Muscle layer of duodenum (tissue), 2 donors: ENCODE results near the gene ASIC3.

Experiments used
- H3K27ac ChIP-seq: one replicate; pipeline ENCODE4 v1.7.0; 2013; ENCODE audit warnings: mild to moderate bottlenecking, low read length
- H3K27me3 ChIP-seq: one replicate; pipeline ENCODE4 v1.7.0; 2013; ENCODE audit warnings: low read depth, mild to moderate bottlenecking, control low read depth, low read length
- H3K36me3 ChIP-seq, 2 donors: one replicate each; pipeline ENCODE4 v1.7.0; 2013; ENCODE audit warnings: low read length in 2 of 2, control low read depth in 1 of 2, mild to moderate bottlenecking in 1 of 2; ENCODE audit not compliant: insufficient read depth in 2 of 2, control insufficient read depth in 1 of 2
- H3K4me1 ChIP-seq, 2 donors: one replicate each; pipeline ENCODE4 v1.7.0; 2013; ENCODE audit warnings: low read length in 2 of 2, mild to moderate bottlenecking in 2 of 2, control low read depth in 1 of 2, moderate library complexity in 1 of 2; ENCODE audit not compliant: insufficient read depth in 2 of 2, control insufficient read depth in 1 of 2
- H3K4me3 ChIP-seq, 2 donors: one replicate each; pipeline ENCODE4 v1.7.0; 2013; ENCODE audit warnings: low read length in 2 of 2, low read depth in 1 of 2, mild to moderate bottlenecking in 1 of 2
- H3K9me3 ChIP-seq, 2 donors: one replicate each; pipeline ENCODE4 v1.7.0; 2013; ENCODE audit warnings: low read length in 2 of 2, control low read depth in 1 of 2, mild to moderate bottlenecking in 1 of 2; ENCODE audit not compliant: control insufficient read depth in 1 of 2
- donor health status: healthy.

The ASIC3 gene

DNA sequence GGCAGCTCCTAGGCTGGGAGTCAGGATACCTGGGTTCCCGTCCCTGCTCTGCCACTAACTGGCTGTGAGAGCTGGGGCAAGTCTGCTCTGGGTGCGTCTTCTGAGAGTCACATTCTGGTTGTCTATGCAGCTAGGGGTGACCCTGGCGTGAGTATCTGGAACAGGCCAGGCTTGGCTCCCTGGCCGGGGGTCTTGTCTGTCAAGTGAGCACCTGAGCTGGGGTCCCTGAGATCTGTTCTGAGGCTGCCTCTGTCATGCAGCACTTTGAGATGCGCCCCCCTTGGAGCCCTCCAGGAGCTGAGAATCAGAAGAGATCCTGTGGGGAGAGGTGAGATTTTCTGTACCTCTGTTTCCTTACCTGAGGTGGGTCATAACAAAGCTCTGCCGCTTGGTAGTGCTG lies 45.4 kb downstream of the ASIC3 start:
- H3K9me3 ChIP-seq: no peaks in the 10 kb centered on the region

DNA sequence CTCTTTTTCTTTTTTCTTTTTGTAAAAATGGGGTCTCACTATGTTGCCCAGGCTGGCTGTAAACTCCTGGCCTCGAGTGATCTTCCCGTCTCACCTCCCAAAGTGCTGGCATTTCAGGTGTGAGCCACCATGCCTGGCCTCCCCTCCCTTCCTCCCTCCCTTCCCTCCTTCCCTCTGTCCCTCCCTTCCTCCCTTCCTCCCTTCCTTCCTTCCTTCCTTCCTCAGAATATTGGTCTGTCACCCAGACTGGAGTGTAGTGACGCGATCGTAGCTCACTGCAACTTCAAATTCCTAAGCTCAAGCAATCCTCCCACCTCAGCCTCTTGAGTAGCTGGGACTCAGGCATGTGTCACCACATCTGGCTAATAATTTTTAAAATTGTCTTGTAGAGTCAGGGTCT lies 46.3 kb downstream of the ASIC3 start:
- H3K27me3 ChIP-seq: no peaks in the 10 kb centered on the region
- no peak overlapping the region for H3K4me3 ChIP-seq
- peaks cover 4 to 29% of the 10 kb centered on the region in 2 donors for H3K4me1 ChIP-seq
- no peaks in the 10 kb centered on the region for H3K9me3 ChIP-seq
- peaks cover 0 to 7% of the 10 kb centered on the region in 2 donors for H3K36me3 ChIP-seq
- no peak overlapping the region for H3K27ac ChIP-seq

More for the DNA sequence above, 45.4 kb downstream of the ASIC3 start:
- H3K27ac ChIP-seq: no peak overlapping the region
- H3K36me3 ChIP-seq: peaks cover 0 to 7% of the 10 kb centered on the region in 2 donors
- H3K4me1 ChIP-seq: peaks cover 7 to 31% of the 10 kb centered on the region in 2 donors
- no peak overlapping the region for H3K4me3 ChIP-seq
- H3K27me3 ChIP-seq: no peaks in the 10 kb centered on the region

DNA sequence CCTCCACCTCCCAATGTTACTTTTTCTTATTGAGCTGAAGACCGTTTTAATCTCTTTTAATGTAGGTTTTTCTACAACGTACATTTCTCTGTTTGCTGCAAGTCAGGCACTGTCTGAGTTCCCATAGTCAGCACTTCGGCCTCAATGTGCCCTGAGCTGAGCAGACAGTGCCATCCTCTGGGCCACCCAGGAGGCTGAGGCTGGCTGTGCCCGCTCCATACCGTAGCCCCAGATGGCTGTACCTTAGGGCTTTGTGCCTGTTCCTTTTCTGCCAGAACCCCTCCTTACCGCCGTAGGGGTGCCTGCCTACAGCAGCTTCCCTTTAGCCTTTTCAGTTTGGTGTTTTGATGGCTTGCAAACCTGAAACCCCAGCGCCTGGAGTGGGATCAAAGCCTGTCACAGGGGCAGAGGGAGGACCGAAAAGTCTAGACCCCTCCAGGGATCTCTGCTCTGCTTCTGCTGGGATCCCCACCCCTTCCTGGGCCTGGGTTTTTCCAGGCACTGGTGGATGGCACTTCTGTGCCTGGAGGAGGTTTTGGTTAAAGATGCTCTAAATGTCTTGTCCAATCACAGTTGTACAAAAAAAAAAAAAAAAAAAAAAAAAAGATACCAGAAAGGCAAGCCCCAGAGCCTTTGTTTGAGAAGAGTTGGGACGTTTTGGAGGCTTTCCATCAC lies 46.9 kb downstream of the ASIC3 start:
- H3K4me1 ChIP-seq: peaks cover 0 to 29% of the 10 kb centered on the region in 2 donors

DNA sequence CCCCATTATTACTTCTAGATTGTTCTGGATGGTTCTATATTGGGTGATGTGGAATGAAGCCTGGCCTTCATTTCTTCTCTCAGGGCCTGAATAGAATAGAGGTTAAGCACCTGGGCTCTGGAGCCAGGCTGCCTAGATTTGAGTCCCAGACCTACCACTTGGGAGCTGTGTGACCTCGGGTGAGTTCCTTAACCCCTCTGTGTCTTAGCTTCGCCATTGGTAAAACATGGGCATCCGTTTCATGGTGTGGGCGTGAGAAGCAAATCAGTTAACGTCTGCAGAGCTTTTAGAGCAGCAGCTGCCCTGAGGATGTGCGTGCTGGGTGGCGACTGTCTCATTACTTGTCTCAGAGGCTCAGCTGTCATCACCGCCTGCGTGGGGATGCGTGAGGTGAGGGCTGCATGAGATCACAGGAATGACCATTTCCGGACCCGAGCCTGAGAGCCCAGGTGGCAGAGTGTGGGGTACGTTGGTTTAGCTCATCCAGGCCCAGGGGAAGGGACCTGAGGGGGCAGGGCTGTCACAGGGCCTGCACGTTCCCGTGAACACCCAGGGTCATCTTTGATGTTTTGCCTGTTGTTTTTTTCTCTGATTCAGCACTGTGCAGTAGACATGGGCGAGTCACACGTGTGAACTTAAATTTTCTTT lies 47.6 kb downstream of the ASIC3 start:
- no peak overlapping the region for H3K4me3 ChIP-seq
- H3K36me3 ChIP-seq: peaks cover 0 to 7% of the 10 kb centered on the region in 2 donors
- no peaks in the 10 kb centered on the region for H3K9me3 ChIP-seq
- H3K4me1 ChIP-seq: peaks cover 0 to 27% of the 10 kb centered on the region in 2 donors
- H3K27me3 ChIP-seq: no peaks in the 10 kb centered on the region
- no peak overlapping the region for H3K27ac ChIP-seq

More for the DNA sequence above, 46.9 kb downstream of the ASIC3 start:
- Histone ChIP-seq H3K4me3 (no peak overlapping the region), H3K27ac (no peak overlapping the region), H3K27me3 (no peaks in the 10 kb centered on the region), H3K9me3 (no peaks in the 10 kb centered on the region), H3K36me3 (peaks cover 0 to 7% of the 10 kb centered on the region in 2 donors)

DNA sequence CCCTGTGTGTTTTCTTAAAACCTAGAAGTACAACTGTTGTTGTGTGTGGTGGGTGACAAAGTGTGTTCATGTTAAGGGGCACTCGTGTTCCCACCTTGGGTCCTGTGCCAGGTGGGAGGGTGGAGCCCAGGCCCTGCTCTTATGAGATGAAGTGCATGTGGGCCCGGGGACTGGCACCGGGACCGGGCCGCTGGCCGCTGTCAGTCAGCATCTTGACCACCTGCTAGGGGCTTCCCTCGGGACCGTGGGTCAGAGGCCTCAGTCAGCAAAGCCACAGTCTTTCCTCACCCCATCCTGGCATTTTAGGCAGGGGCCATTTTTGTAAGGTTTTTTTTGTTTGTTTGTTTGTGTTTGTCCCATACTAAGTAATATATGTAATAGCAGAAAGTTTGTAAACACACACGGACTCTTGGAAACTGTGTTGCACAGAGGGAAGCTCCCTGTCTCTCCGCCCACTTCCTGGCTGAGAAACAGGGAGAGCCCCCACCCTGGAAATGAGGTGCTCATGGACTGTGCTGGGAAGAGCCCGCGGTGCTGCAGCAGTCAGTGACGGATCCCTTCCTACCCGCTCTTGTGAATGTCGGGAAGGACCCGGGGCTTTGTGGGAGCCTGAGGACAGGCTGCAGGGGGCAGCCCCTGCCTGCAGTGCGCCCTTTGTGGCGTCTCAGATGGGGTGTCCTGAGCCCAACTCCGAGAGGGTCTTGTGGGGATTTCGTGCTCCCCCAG lies 51.3 kb downstream of the ASIC3 start:
- H3K36me3 ChIP-seq: peaks cover 0 to 4% of the 10 kb centered on the region in 2 donors
- H3K27me3 ChIP-seq: no peaks in the 10 kb centered on the region
- no peaks in the 10 kb centered on the region for H3K9me3 ChIP-seq
- H3K4me1 ChIP-seq: peaks cover 0 to 28% of the 10 kb centered on the region in 2 donors
- H3K4me3 ChIP-seq: no peak overlapping the region
- H3K27ac ChIP-seq: no peak overlapping the region

DNA sequence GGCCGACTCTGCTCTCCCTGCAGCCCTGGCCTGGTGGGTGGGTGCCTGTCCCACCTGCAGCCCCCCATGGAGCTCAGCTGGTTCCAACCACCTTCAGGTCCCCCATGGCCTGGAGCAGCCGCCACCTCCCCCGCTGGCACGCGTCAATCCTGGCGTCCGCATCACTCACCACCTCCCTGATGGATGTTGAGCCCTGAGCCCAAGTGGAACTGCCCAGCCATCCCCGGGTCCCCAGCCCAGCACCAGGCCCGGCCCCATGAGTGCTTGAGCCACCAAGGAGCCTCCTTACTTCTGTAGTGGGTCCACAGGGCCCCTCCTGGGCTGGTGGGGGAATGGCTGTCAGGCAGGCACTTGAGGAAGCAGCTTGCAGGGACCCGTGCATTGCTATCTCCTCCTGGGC lies 52.6 kb downstream of the ASIC3 start:
- H3K9me3 ChIP-seq: no peaks in the 10 kb centered on the region

DNA sequence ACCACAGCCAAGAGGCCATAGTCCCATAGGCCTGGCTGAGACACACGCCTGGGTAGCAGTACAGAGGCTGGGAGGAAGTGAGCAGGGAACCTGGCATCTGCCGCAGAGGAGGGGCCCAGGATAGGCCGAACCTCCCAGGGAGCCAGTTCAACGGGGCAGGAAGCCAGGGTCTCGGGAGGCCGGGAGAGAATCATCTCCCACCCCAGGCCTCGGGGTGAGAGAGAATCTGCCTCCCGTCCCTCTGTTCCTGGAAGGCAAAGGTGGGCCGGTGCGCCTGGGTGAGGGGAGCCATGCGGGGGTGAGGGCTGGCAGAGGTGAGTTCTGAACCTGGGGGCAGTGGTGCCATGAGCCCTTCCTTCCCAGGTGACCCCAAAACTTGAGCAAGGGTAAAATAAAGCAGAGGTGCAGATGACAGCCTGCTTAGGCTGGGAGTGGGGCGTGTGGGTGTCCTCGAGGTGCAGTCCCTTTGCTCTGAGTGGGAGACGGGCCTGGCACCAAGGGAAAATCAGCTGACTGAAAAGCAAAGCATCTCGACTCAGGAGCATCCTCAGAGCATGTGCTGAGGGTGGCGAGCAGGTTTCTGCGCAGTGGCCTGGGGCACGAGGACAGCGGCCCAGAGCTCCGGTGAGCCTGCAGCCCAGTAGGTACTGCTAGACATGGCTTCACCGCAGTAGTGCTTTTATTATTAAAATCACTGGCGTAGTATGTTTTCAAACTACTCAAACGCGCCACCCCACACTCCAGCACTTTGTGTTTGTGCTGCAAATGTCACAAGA lies 53.5 kb downstream of the ASIC3 start:
- peaks cover 0 to 4% of the 10 kb centered on the region in 2 donors for H3K36me3 ChIP-seq
- peaks cover 0 to 16% of the 10 kb centered on the region in 2 donors for H3K4me1 ChIP-seq
- H3K4me3 ChIP-seq: no peak overlapping the region
- no peaks in the 10 kb centered on the region for H3K27me3 ChIP-seq
- no peak overlapping the region for H3K27ac ChIP-seq
- H3K9me3 ChIP-seq: no peaks in the 10 kb centered on the region

More for the DNA sequence above, 52.6 kb downstream of the ASIC3 start:
- H3K27me3 ChIP-seq: no peaks in the 10 kb centered on the region
- H3K27ac ChIP-seq: no peak overlapping the region
- peaks cover 0 to 16% of the 10 kb centered on the region in 2 donors for H3K4me1 ChIP-seq
- H3K4me3 ChIP-seq: no peak overlapping the region
- H3K36me3 ChIP-seq: peaks cover 0 to 4% of the 10 kb centered on the region in 2 donors
